Liver (tissue), 9 donors: ENCODE data around the gene VEPH1. TPM values are rescaled to one million over a fixed set of nuclear protein-coding genes. Genes with fewer than 3 reads are reported as not detected.

Experiments
- DNase-seq: peaks from one replicate; pipeline ENCODE4 v3.0.0-alpha.2; 2017; ENCODE audit warnings: low spot score
- H3K27ac ChIP-seq, 2 donors: one replicate each; pipeline ENCODE4 v1.7.0; 2013; ENCODE audit warnings: inconsistent platforms in 2 of 2, low read length in 2 of 2, control low read depth in 1 of 2, low read depth in 1 of 2, mild to moderate bottlenecking in 1 of 2
- H3K27me3 ChIP-seq, 4 donors: one replicate each; pipeline versions ENCODE4 v1.6.1 to v1.7.0; 2013; ENCODE audit warnings: low read length in 3 of 4, inconsistent platforms in 1 of 4, mild to moderate bottlenecking in 1 of 4, moderate library complexity in 1 of 4; ENCODE audit not compliant: control insufficient read depth in 4 of 4, insufficient read depth in 4 of 4
- H3K36me3 ChIP-seq, 4 donors: one replicate each; pipeline versions ENCODE4 v1.6.1 to v1.7.0; 2013; ENCODE audit warnings: low read length in 3 of 4, mild to moderate bottlenecking in 3 of 4, low read depth in 1 of 4, moderate library complexity in 1 of 4; ENCODE audit not compliant: control insufficient read depth in 4 of 4, insufficient read depth in 3 of 4
- H3K4me1 ChIP-seq, 4 donors: one replicate each; pipeline versions ENCODE4 v1.6.1 to v1.7.0; 2013; ENCODE audit warnings: low read length in 3 of 4, mild to moderate bottlenecking in 3 of 4, moderate library complexity in 1 of 4; ENCODE audit not compliant: control insufficient read depth in 4 of 4, insufficient read depth in 4 of 4
- H3K4me3 ChIP-seq, 3 donors: one replicate each; pipeline versions ENCODE4 v1.6.1 to v1.7.0; 2013; ENCODE audit warnings: low read length in 3 of 3, control low read depth in 1 of 3, low read depth in 1 of 3, mild to moderate bottlenecking in 1 of 3
- H3K9ac ChIP-seq, 2 donors: one replicate each; pipeline ENCODE4 v1.7.0; 2013; ENCODE audit warnings: low read length in 2 of 2, mild to moderate bottlenecking in 2 of 2, moderate library complexity in 2 of 2, control low read depth in 1 of 2, low read depth in 1 of 2
- H3K9me3 ChIP-seq, 4 donors: one replicate each; pipeline versions ENCODE4 v1.6.1 to v1.7.0; 2013; ENCODE audit warnings: low read length in 3 of 4; ENCODE audit not compliant: control insufficient read depth in 4 of 4
- ATF3 ChIP-seq: IDR thresholded peaks from 2 replicates; pipeline ENCODE4 v1.6.1; 2016; ENCODE audit warnings: antibody characterized with exemption
- CTCF ChIP-seq: fragments of 150-350 bp; IDR thresholded peaks from 2 replicates; pipeline ENCODE4 v1.5.1; 2017; ENCODE audit warnings: improper control_type of control experiment, low read depth, low read length; ENCODE audit not compliant: missing input control
- GABPA ChIP-seq, 2 donors: IDR thresholded peaks in 1 of 2; conservative IDR thresholded peaks in 1 of 2; 2 replicates each; pipeline ENCODE4 v1.6.1; 2016; ENCODE audit warnings: antibody characterized with exemption in 2 of 2, mild to moderate bottlenecking in 1 of 2, moderate library complexity in 1 of 2
- HNF4G ChIP-seq: IDR thresholded peaks from 2 replicates; pipeline ENCODE4 v1.6.1; 2016; ENCODE audit warnings: antibody characterized with exemption
- MAX ChIP-seq: IDR thresholded peaks from 2 replicates; pipeline ENCODE4 v1.6.1; 2016; ENCODE audit warnings: antibody characterized with exemption
- RAD21 ChIP-seq, 2 donors: IDR thresholded peaks; 2 replicates each; pipeline ENCODE4 v1.6.1; 2016; ENCODE audit warnings: antibody characterized with exemption in 2 of 2, mild to moderate bottlenecking in 2 of 2
- REST ChIP-seq: IDR thresholded peaks from 2 replicates; pipeline ENCODE4 v1.6.1; 2016; ENCODE audit warnings: antibody characterized with exemption, mild to moderate bottlenecking
- RXRA ChIP-seq, 2 donors: IDR thresholded peaks; 2 replicates each; pipeline ENCODE4 v1.6.1; 2017 to 2018; ENCODE audit warnings: antibody characterized with exemption in 2 of 2, mild to moderate bottlenecking in 1 of 2
- TAF1 ChIP-seq: conservative IDR thresholded peaks from 2 replicates; pipeline ENCODE4 v1.6.1; 2016; ENCODE audit warnings: antibody characterized with exemption, mild to moderate bottlenecking
- WGBS: extraction: QIAGEN DNeasy Blood & Tissue Kit; methylation state at CpG from one replicate; pipeline ENCODE4 v1.1.7; 2013; 5-methylcytosine and 5-hydroxymethylcytosine counted together
- polyA plus RNA-seq, 2 donors: library from polyadenylated mRNA; stranded (reverse) in 1 of 2; unstranded in 1 of 2; fragments of 200-250 nt in 1 of 2; fragments of >200 nt in 1 of 2; fragmentation: Nextera tagmentation in 1 of 2; extraction: Ambion mirVana in 1 of 2; gene quantifications; one replicate each; pipeline versions ENCODE4 v1.2.1 to v1.2.3, GENCODE V29; 2013 to 2015
- total RNA-seq, 2 donors: library from RNA; depleted of rRNA; stranded (reverse); fragments of >200 nt; gene quantifications; one replicate each; pipeline ENCODE4 v1.2.3, GENCODE V29; 2014
- donor health status: healthy.
- donor health status: healthy.
- donor health status: healthy.
- donor health status: healthy.
- donor health status: healthy.

VEPH1 gene
- total and polyA plus RNA-seq, 4 donors: 0.60 to 3.3 (median 1.2) TPM

GRCh38 chr3:157390713-157391515 lies 112.3 kb downstream of the VEPH1 start:
- H3K9me3 ChIP-seq: no peaks in the 10 kb centered on the region
- no peak for DNase-seq
- TF ChIP-seq TAF1 (no peak), REST (no peak), GABPA (IDR thresholded peaks at IDR 0.05 in 1 of 2, conservative IDR thresholded peaks at IDR 0.05 in 1 of 2) (no peak), MAX (no peak), HNF4G (no peak), CTCF (no peak), RAD21 (IDR thresholded peaks at IDR 0.05) (no peak)
- no peaks in the 10 kb centered on the region for H3K36me3 ChIP-seq
- H3K27ac ChIP-seq: no peak overlapping the region
- no peak overlapping the region for H3K4me3 ChIP-seq
- 93% methylated on average over 9 of the region's 9 CpGs for WGBS
- H3K4me1 ChIP-seq: no peaks in the 10 kb centered on the region
- H3K9ac ChIP-seq: no peak overlapping the region
- no peaks in the 10 kb centered on the region for H3K27me3 ChIP-seq

GRCh38 chr3:157388976-157389375 lies 114.2 kb downstream of the VEPH1 start:
- Histone ChIP-seq H3K27me3 (no peaks in the 10 kb centered on the region), H3K9ac (no peak overlapping the region), H3K36me3 (no peaks in the 10 kb centered on the region), H3K9me3 (no peaks in the 10 kb centered on the region), H3K4me1 (no peaks in the 10 kb centered on the region), H3K27ac (no peak overlapping the region), H3K4me3 (no peak overlapping the region)
- TF ChIP-seq TAF1: no peak
- TF ChIP-seq RXRA (IDR thresholded peaks at IDR 0.05): no peak
- TF ChIP-seq ATF3: no peak
- DNase-seq: no peak
